22Rv1 (cell line): ENCODE results near the gene ATG4B.

Source experiments
- CTCF ChIP-seq: fragments of 450-650 bp; IDR thresholded peaks from 2 replicates; pipeline ENCODE4 v1.5.1; 2017; ENCODE audit warnings: mild to moderate bottlenecking
- ZFX ChIP-seq: fragments of 450-650 bp; IDR thresholded peaks from 2 replicates; pipeline ENCODE4 v1.6.1; 2017; ENCODE audit warnings: antibody characterized with exemption, borderline replicate concordance

GRCh38 chr2:241653210-241653750, 15.8 kb downstream of the ATG4B start:
- no peak for TF ChIP-seq CTCF
- no peak for TF ChIP-seq ZFX
